Measurements from ENCODE around the gene ACOT7.
A peak's percentile ranks its signal among the peaks of the same experiment; 100 is the strongest.

Gene ACOT7

DNA sequence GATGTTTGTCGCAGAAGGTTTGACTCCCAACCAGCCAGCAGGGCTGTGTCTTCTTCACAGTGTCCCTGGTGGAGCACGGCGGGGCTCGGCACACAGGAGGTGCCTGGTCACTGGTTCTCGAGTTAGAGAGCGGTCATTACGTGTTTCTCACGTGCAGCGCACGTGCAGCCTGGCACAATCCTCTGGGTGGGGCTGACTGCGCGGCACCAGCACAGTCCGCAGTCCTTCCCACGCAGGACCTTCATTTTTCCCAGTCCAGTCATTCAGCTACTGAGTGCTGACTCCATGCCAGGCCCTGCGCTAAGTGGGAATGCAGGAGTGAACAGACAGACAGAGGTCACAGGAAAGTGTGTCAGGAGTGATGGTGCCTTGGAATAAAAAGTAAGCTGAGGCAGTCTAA, 86.5 kb downstream of the ACOT7 start:
- no peak for DNase-seq

DNA sequence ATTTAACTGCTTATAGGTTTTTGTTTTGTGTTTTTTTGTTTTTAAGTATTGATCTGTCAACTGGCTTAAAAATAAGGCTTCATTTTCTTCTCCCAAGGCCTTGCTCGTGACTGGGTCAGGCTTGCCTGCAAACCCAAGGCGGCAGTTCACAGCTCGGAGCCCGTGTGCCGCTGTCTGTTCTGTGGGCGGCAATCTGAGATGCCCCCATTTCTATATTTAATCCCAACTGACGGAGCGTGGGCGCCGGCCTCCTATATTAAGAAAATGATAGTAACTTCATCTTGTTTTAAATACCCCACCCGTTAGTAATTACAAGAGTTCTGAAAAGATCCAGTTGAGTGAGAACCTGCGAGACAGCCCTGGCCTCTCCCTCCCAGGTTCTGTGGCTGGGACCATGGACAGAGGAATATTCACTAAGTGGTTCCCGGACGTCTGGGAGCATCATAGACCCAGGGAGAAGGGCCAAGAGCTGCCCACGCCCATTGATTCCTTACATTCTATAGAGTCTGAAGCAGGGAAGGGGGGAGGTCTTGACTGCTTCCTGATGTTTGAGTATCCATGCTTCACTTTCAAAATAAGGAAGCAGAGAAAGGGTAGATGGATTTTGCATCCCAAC, 90.1 kb downstream of the ACOT7 start:
- DNase-seq: no peak

DNA sequence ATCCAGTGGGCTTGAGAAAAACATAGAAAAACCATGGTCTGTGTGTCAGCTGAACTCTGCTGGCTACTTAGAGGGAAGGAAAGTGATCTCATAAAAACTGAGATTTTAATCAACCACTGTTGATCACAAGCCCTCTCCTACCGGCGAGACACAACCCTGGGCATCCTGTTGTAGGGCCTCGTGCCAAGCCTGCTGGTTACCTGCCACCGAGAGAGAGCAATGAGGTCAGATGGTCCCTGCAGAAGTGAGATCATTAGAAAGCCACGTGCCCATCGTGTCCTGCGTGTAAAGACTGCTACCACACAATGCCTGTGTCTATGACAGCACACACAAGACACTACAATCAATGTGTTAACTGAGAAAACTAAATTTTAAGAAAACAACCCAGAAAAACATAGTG, 91.0 kb downstream of the ACOT7 start:
- DNase-seq: no peak

DNA sequence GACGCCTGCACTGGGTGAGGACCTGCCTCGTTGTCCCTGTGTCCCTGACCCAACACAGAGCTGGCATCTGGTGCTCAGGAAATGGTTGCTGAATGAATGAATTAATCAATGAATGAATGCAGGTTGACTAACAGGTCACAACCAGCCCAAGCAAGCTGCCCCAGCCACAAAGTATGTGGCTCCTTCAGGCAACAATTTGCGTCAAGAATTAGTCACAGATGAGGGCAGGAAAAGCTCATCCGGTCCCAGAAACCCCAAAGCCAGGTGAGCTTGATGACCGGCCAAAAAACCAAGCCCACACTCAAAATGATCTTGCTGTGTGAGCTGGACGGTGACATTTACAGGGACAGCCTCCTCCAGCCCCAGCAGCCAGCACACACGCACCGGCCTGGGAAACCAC, 92.0 kb downstream of the ACOT7 start:
- DNase-seq: no peak

DNA sequence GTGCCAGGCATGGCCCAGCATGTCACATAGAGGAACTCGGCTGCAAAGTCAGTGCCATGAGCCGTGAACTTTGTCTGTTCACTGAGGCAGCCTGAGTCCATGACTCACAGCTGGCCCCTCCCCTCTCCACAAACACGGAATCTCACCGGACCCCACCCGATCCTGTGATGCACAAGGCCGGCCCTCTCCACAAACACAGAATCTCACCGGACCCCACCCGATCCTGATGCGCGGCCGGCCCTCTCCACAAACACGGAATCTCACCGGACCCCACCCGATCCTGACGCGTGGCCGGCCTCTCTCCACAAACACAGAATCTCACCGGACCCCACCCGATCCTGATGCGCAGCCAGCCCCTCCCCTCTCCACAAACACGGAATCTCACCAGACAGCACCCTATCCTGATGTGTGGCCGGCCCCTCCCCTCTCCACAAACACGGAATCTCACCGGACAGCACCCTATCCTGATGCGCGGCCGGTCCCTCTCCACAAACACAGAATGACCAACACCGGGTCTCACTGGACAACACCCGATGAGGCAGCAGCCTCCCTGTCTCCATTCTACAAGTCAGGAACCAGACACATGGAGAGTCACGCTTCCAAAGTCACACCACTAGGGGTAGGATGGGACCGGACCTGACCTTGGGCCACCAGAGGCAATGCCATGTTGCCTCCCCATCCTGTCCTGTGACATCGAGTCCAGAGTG, 93.1 kb downstream of the ACOT7 start:
- no peak for DNase-seq

DNA sequence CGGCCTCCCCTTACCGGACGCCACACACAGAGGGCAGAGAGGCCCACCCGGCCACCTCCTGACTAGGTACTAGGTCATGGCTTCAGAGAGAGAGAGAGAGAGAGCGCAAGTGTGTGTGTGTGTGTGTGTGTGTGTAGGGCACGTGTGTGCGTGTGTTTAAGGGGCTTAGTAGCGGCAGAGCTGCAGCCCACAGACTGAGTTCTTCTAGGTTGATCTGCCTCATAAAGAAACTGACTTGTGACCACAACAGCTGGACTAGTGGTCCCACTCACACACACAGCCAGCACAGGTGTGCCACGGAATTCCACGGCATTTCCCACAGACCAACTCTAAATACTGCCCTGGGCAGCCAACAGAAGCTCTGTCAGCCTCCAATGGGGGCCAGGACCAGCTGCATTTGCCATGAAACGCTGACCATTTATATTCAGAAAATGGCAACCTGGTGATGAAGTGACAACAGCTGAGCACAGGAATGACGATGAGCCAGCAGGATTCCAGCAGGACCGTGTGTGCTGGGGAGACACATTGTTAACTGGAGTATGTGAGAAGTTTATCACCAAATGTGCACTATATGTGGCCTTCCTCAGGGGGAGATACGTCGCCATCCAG, 93.9 kb downstream of the ACOT7 start:
- DNase-seq: no peak

DNA sequence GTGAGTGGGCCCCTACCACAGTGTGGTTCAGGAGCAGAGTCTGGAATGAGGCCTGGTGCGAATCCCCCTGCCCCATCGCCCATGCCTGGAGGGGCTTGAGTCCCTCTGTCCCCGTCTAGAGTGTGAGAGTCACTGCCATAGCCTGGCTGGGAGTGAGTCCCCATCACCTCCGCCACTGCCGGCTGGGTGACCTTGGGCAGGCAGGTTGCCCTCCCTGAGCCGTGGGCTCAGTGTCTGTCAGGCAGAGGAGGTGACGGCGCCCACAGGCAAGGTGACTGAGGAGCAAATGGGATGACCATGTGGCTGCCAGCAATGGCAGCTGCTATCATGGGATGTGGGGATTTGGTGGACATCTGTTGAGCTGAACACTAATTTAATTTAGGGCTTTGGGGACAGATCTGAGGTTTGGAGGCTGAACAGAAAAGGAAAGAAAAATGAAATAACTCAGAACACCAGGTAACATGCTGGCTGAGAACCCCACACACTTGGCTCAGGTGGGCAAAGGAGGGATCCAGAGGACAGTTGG, 94.6 kb downstream of the ACOT7 start:
- DNase-seq: no peak

DNA sequence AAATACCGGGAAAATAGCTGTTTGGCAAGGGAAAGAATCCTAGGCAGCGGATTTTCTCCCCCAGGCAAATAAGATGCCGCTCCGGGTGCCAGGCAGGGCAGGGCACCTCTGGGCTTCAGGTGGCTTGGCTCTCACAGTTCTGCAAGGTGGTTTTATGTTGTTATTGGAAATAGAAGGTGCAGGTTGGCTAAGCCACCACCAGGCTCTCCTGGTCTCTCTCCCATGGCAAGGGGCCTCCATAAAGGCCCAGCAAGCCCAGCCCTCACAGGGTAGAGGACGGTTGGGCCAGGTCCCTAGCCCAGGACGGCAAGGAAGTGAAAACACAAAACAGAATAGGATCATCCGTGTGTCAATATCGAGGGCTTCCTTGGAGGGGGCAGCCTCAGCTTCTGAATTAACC, 95.0 kb downstream of the ACOT7 start:
- no peak for DNase-seq

DNA sequence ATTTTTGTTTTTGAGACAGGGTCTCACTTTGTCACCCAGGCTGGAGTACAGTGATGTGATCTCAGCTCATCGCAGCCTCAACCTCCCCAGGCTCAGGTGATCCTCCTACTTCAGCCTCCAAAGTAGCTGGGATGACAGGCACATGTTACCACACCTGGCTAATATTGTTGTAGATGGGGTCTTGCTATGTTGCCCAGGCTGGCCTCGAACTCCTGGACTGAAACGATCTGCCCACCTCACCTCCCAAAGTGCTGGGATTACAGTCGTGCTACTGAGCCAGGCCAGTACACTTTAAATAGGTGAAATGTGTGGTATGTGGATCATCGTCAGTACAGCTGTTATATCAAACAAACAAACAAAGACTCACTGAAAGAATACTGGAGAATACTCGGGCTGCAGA, 97.7 kb downstream of the ACOT7 start:
- DNase-seq: no peak

DNA sequence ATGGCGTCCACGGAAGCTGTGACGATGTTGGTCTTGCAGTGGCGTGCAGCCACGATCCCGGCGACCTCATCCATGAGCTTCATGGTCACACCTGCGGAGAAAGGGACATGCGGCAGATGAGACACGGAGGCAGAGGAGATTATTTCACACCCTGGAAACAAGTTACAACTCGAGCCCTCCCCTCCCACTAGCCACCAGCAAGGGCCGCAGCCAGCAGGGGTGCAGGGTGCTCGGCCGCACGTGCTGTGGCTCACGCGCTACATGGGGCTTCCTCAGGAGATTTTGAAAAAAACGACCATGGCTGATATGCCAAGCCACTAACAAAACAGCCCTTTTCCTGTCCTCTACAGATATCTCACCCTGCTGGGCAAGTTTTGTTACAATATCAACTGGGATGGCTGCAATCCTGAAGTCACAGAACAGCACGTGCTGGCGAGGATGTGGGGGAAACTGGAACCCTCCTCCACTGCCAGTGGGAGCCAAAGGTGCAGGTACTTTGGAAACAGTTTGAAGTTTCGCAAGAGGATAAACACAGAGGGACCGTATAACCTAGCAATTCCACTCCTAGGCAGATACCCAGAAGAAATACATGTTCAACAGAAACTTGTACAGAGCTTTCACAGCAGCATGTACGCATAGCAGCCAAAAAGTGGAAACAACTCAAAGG, 98.5 kb downstream of the ACOT7 start:
- no peak for DNase-seq

DNA sequence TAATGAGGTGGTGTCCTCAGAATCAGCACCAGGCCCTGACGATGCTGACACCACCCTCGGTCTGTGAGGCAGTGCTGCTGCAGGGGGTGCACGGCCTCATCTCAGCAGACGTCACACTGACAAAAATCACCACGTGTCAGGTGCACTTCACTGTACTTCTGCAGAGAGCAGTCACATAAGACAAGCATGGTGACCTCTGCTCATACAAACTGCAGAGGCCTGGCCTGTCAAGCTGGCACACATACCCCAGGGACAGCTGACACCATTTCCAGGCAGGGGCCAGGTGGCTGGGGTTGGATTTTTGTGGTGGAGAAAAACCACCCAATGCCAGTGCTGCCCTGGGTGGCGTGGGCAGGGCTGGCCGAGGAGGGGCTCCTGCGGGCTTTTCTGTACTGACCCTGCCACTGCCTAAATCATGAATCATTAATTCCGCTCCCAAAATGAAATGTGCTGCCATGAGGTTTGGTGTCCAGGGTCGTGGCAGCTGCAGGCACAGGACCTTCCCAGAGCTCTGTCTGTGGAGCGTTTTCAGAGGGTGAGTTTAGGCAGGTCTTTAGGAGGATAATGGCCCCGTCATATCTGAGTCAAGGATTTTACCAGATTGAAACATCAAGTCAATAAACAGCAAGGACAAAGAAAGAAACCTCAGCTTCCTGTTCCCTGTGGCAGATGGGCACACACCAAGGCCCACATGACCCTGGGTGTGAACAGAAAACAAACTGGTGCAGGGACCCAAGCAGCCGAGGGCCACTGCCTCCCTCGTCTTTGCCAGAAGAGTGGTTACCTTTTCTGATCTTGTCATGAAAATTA, 99.3 kb downstream of the ACOT7 start:
- no peak for DNase-seq

DNA sequence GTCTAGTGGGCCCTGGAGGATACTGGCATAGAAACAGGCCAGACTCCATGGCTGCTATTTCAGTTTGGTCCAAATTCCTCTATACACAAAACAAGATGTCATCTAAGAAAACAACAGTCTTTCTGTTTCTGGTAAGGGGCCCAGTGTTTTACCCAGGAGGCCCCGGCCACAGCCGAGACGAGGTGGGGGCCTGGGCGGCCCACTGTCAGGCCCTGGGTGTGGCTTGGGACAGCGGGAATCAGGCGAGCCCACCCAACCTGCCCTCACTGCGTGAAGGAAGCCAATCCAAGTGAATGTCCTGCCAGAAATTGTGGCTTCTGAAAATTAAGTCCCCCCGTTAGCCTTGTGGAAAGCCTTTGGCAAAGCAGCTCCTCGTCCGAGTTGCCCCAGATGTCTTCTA, 101.5 kb downstream of the ACOT7 start:
- no peak for DNase-seq

DNA sequence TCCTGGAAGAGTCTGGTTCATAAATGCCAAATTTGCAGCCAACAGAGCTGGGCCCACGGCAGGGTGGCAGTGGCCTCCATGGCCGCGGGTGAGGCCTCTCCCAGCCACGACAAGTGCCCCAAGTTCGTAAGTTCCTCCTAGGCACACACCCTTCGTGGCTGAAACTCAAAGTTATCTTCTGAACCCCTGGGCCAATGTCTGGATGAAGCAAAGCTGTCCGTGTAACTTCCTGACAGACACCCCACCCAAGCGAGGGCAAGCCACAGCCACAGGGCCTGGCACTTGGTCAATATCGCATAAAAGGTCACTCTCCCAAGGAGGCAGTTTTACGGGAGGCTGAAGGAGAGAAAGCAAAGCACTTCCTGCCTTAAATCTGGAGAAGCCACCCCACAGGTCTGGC, 104.9 kb downstream of the ACOT7 start:
- no peak for DNase-seq

DNA sequence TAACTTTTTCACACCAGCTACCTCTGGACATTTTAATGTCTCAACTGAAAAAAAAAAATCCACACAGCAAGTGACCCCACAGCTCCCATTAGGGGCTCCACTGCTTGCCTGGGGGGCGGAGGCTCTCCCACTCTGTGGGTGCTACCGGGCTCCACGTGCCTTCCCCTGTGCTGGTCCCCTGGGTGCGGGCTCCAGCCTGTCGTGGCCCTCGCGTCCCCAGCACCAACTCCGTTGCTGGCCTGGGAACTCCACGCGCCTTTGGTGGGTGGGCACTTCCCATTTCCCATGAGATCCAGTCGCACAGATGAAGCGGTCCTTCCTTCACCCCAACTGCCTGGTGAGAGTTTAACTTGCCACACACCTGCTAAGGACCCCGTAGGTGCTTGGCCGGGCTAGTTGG, 105.5 kb downstream of the ACOT7 start:
- no peak for DNase-seq

DNA sequence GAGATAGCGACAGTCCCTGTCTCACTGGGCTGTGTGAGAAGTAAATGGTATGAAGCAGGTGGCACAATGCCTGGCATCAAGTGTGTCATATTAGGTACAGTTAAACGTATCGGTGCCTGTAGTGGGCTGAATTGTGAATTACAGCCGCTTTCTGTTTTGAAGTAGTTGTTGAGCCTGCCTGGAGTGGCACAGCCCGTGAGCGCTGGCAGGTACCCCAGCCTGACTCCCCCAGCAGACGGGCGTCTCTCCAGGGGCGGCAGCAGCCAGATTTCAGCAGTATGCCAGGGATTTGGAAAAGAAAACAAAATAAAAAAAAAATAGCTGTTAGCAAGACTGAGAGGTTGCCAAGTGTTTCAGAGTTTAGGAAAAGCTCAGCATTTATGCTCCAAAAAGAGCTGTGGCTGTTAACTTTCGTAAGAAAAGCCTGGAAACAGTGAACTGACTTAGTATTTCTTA, 106.1 kb downstream of the ACOT7 start:
- DNase-seq: peak; percentile 98

DNA sequence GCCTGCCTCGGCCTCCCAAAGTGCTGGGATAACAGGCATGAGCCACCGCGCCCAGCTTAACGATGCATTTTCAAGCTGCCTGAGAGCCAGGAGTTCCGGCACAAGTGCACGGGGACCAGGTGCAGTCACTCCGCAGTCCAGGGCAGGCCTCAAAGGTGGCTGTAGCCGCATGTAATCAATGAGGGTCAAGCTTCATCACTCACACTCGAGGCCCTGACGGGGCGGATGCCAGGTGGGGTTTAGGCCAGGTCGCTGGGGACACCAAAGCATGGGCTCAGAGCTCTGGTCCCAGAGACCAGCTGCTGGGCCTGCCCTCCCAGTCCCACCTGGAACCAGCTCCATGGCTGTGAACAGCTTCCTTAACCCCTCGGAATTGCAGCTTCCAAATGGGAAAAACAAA, 106.5 kb downstream of the ACOT7 start:
- DNase-seq: peak; percentile 94

DNA sequence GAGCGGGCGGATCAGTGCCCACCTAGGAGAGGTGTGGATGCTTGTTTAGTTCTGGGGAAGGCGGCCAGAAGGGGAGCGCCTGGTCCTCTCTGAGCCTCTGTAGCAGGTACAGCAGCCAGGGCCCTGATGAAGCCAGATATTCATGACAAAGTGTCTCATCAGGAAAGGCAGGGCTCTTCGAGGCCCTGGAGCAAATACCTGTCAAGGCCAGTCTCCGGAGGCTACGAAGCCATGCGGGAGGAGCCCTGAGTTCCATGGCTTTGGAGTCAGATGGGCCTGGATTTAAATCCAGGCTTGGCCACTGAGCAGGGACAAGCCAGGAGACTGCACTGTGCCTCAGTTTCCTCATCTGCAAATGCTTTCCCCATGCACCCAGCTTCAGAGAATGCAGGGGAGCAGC, 107.3 kb downstream of the ACOT7 start:
- DNase-seq: no peak

DNA sequence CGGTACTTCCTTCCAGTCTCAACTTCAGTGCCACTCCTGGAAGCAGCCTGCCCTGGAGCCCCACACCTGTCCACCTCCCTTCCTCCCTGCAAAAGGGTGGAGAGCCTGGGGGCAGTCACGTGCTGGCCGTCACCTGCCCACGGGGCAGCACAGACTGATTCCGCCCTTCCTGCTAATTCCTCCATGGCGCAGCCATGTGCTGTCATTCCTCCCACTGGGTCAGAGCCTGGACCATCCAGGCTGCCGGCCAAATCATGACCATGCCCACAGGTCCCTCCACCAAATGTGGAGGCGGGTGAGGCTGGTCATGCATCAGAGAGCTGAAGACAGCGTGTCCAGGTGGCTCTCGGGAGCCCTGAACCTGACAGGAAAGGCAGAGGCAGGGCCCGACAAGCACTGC, 108.2 kb downstream of the ACOT7 start:
- DNase-seq: no peak

DNA sequence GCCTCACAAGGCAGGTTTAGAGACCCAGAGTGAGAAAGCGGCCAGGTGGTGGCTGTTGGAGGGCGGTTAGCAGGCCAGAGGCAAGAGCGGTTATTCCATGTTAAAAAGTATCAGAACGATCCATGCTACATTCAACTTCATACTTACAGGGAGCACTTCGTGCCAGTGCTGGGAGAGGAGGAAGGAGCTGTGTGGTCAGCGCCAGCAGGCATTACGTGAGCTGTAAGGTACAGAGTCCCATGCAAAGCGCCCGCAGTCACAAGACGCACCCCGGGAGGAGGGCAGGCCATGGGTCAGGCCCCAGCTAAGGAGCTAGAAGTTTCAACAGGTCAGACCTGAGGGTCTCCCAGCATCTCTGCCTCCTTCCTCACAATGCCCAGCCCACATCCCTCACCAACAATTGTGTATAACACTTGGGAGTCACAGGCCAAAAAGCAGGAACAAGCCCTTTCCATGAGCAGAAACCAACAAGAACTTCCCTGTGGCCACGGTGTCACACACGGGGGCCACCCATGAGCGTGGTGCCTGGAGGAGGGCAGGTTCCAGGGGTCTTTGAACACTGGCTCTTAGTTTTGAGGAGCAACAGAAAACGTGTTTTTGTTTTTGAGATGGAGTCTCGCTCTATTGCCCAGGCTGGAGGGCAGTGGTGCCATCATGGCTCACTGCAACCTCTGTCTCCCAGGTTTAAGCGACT, 110.8 kb downstream of the ACOT7 start:
- DNase-seq: no peak

DNA sequence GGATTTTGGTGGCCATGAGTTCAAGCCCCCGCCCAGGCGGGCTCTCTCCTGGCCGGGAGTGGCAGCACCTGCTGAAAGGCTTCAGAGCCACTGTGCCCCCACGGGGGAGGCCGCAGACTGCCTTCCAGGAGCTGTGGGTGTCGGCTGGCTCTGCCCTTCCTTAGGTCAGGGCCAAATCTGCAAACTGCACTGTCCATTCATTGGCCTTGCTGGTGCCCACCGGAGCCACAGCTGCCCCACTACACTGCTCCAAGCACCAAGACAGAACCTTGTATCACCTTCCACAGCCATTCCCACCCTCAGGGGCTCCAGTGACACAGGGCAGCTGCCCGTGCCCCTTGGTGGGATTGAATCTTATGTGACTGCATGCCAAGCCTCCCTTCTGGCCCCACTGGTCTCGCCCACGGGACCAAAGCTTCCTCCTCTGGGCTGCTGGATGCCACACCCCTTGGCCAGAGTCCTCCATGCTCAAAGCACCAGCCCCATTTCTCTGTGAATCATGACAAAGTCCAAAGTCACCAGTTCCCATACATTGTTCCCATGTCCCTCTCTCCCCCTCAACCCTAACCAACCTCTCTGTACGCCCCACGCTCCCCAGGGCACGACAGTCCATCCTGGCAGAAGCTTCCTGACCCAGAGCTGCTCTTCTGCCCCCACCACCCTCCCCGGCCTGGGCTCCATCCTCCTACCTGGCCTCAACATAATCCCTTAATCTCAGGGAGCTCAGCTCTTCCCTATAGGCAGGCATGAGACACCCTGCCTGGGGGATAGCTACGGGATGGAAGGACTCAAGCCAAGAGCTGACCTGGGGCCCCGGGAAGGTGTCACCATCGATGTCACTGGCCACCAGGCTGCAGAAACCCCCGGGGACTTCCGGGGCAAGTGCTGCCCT, 111.8 kb downstream of the ACOT7 start:
- DNase-seq: no peak
